Measurements from ENCODE around the gene LPAR5. TPM values are rescaled to one million over a fixed set of nuclear protein-coding genes. Genes with fewer than 3 reads are reported as not detected.

Gene LPAR5
- total RNA-seq, 1 donor from 2014 or later: 30.4 TPM

- peaks cover 76% of the 10 kb centered on the region for H3K4me1 Mint-ChIP-seq
- H3K27ac Mint-ChIP-seq: peak overlapping the region; percentile 85
- ATAC-seq (ENCODE audit: low read depth) (no peak), DNase-seq (no peak)
- peaks cover under 1% of the 10 kb centered on the region for H3K9me3 Mint-ChIP-seq
- ChIA-PET POLR2A (interaction anchor here (0.7 to 2.6 kb wide), 6 partner anchors 17 to 304 kb away, joined by 3 to 10 read pairs (median 3); partner anchors contain the start of genes C12orf57, COPS7A, RNU7-1 and ZNF384), CTCF (no interaction called here)
- H3K27me3 Mint-ChIP-seq: no peaks in the 10 kb centered on the region
- no peak overlapping the region for H3K4me3 Mint-ChIP-seq
- intact Hi-C loops (cut with micrococcal nuclease): loop anchor here (5.0 to 10.0 kb wide), 2 partner anchors 213 to 316 kb away; partner anchors contain the start of genes CDCA3, PTPN6 and USP5
- H3K36me3 Mint-ChIP-seq (ENCODE audit: low read depth): peaks cover 4% of the 10 kb centered on the region
- TF ChIP-seq CTCF (IDR thresholded peaks at IDR 0.05): no peak
These were observed 3.5 kb upstream of the LPAR5 start for GRCh38 chr12:6639151-6639801.

DNA sequence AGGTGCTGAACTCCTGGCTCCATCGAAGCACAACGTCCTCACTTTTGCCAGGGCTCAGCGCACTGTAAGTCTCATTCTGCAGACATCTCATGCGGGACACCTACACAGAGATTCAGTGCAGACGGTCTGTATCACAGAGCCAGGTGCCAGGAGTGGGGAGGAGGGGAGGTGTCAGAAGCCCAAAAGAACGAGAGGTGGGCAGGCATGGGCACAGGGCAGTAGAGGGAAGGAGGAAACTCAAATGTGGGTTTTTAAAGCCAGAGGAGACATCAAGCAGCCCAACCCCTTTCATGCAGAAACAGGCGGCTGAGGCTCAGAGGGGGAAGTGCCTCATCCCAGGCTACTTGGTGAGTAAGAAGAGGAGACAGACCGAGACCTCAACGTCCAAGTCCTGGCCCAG, 2.5 kb upstream of the LPAR5 start:
- Mint-ChIP-seq H3K27me3 (no peaks in the 10 kb centered on the region), H3K27ac (peak overlapping the region; percentile 85), H3K36me3 (ENCODE audit: low read depth) (peaks cover 3% of the 10 kb centered on the region), H3K4me1 (peaks cover 76% of the 10 kb centered on the region), H3K4me3 (peak overlapping the region; percentile 69), H3K9me3 (no peaks in the 10 kb centered on the region)
- POLR2A ChIA-PET: interaction anchor here (0.7 to 2.6 kb wide), 6 partner anchors 17 to 305 kb away, joined by 3 to 10 read pairs (median 3); partner anchors contain the start of genes C12orf57, COPS7A, RNU7-1 and ZNF384
- CTCF ChIA-PET: no interaction called here
- no peak for DNase-seq
- TF ChIP-seq CTCF (IDR thresholded peaks at IDR 0.05): no peak
- ATAC-seq (ENCODE audit: low read depth): peak; percentile 26
- intact Hi-C loops (cut with micrococcal nuclease): loop anchor here (5.0 to 10.0 kb wide), 2 partner anchors 214 to 316 kb away; partner anchors contain the start of genes CDCA3, PTPN6 and USP5

GRCh38 chr12:6635375-6635855, 344 bp downstream of the LPAR5 start:
- ChIA-PET POLR2A (interaction anchor here (0.6 to 9.2 kb wide), 30 partner anchors 8 to 1591 kb away, joined by 3 to 126 read pairs (median 6); partner anchors contain the start of genes ACRBP, C12orf57, CDCA3 and COPS7A), CTCF (interaction anchor here (1.1 to 1.5 kb wide), 6 partner anchors 9 to 143 kb away, joined by 3 to 13 read pairs (median 4); no protein-coding TSS in a partner anchor)
- DNase-seq (peak; percentile 77), ATAC-seq (ENCODE audit: low read depth) (peak; percentile 66)
- H3K4me1 Mint-ChIP-seq: peaks cover 92% of the 10 kb centered on the region
- no peaks in the 10 kb centered on the region for H3K27me3 Mint-ChIP-seq
- no peaks in the 10 kb centered on the region for H3K9me3 Mint-ChIP-seq
- TF ChIP-seq CTCF (IDR thresholded peaks at IDR 0.05): no peak
- peak overlapping the region; percentile 98 for H3K27ac Mint-ChIP-seq
- peak overlapping the region; percentile 86 for H3K4me3 Mint-ChIP-seq
- intact Hi-C loops (cut with micrococcal nuclease): loop anchor here (1.0 to 10.0 kb wide), 8 partner anchors 8 to 319 kb away; partner anchors contain the start of genes CDCA3, CHD4, ING4 and PTPN6
- peaks cover 15% of the 10 kb centered on the region for H3K36me3 Mint-ChIP-seq (ENCODE audit: low read depth)

GRCh38 chr12:6632026-6632983, 3.5 kb downstream of the LPAR5 start:
- Mint-ChIP-seq H3K4me1 (peaks cover 84% of the 10 kb centered on the region), H3K27ac (peak overlapping the region; percentile 98), H3K27me3 (no peaks in the 10 kb centered on the region), H3K36me3 (ENCODE audit: low read depth) (peaks cover 18% of the 10 kb centered on the region), H3K4me3 (peak overlapping the region; percentile 86), H3K9me3 (no peaks in the 10 kb centered on the region)
- ChIA-PET CTCF (interaction anchor here (1.0 to 1.5 kb wide), 5 partner anchors 11 to 16 kb away, joined by 3 to 5 read pairs (median 4); no protein-coding TSS in a partner anchor), POLR2A (interaction anchor here (0.6 to 9.2 kb wide), 18 partner anchors 9 to 515 kb away, joined by 3 to 126 read pairs (median 4); partner anchors contain the start of genes ACRBP, CDCA3, CHD4 and MLF2)
- DNase-seq (peak; percentile 51), ATAC-seq (ENCODE audit: low read depth) (peak; percentile 53)
- no peak for TF ChIP-seq CTCF (IDR thresholded peaks at IDR 0.05)
- intact Hi-C loops (cut with micrococcal nuclease): loop anchor here (1.0 to 10.0 kb wide), 2 partner anchors 12 to 322 kb away; partner anchors contain the start of gene PTPN6
